Panc1 (cell line): ENCODE data around the gene GULP1.

Experiments used
- SIN3A ChIP-seq: IDR thresholded peaks from 2 replicates; pipeline ENCODE4 v1.6.1; 2012; ENCODE audit warnings: low read depth, mild to moderate bottlenecking, low read length, moderate library complexity, borderline replicate concordance; ENCODE audit not compliant: insufficient read depth
- TCF7L2 ChIP-seq: IDR thresholded peaks from 2 replicates; pipeline ENCODE4 v1.6.1; 2011; ENCODE audit warnings: mild to moderate bottlenecking, low read depth, low read length, inconsistent platforms
- TF ChIP-seq, protein P1 (sequence below): fragments of 450-650 bp; IDR thresholded peaks from 2 replicates; pipeline ENCODE4 v1.5.1; 2017; ENCODE audit warnings: mild to moderate bottlenecking
- TF ChIP-seq, protein P2 (sequence below), 2 experiments: IDR thresholded peaks; 2 replicates each; pipeline ENCODE4 v1.6.1; 2011 to 2012; ENCODE audit warnings: low read depth in 2 of 2, control low read depth in 1 of 2, low read length in 1 of 2, mild to moderate bottlenecking in 1 of 2, moderate library complexity in 1 of 2; ENCODE audit not compliant: insufficient read depth in 1 of 2

DNA sequence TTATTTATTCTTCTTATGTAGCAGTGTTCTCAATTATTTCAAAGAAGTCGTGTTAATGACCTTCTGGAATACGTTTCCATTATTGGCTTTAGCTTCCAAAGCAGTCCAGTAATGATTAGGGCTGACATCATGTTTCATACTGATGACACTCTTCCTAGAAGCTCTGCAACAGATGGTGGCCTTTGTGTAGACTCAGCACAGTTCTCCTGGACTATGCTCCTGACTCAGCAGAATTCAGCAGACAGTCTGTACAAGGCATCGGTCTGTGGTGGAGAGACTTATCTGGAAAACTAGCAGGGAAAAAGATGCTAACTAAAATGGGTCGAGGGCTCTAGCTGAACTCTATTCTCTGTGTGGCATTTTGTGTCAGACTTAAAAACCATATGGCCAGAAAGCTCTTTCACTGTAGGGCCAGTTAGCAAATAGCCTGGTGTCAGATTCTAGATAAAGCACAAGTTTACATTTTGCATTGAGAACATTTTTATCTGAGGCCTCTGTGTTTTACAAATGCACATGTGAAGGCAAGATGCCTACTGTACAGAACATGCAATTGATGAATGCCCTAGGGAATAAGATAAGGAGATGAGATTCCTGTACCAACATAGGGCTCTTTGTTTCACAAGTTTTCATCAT, 35.1 kb downstream of the GULP1 start:
- TF ChIP-seq, protein P1, sequence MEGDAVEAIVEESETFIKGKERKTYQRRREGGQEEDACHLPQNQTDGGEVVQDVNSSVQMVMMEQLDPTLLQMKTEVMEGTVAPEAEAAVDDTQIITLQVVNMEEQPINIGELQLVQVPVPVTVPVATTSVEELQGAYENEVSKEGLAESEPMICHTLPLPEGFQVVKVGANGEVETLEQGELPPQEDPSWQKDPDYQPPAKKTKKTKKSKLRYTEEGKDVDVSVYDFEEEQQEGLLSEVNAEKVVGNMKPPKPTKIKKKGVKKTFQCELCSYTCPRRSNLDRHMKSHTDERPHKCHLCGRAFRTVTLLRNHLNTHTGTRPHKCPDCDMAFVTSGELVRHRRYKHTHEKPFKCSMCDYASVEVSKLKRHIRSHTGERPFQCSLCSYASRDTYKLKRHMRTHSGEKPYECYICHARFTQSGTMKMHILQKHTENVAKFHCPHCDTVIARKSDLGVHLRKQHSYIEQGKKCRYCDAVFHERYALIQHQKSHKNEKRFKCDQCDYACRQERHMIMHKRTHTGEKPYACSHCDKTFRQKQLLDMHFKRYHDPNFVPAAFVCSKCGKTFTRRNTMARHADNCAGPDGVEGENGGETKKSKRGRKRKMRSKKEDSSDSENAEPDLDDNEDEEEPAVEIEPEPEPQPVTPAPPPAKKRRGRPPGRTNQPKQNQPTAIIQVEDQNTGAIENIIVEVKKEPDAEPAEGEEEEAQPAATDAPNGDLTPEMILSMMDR, result no peak
- TF ChIP-seq TCF7L2, result no peak
- TF ChIP-seq SIN3A, result no peak
- TF ChIP-seq, protein P2, sequence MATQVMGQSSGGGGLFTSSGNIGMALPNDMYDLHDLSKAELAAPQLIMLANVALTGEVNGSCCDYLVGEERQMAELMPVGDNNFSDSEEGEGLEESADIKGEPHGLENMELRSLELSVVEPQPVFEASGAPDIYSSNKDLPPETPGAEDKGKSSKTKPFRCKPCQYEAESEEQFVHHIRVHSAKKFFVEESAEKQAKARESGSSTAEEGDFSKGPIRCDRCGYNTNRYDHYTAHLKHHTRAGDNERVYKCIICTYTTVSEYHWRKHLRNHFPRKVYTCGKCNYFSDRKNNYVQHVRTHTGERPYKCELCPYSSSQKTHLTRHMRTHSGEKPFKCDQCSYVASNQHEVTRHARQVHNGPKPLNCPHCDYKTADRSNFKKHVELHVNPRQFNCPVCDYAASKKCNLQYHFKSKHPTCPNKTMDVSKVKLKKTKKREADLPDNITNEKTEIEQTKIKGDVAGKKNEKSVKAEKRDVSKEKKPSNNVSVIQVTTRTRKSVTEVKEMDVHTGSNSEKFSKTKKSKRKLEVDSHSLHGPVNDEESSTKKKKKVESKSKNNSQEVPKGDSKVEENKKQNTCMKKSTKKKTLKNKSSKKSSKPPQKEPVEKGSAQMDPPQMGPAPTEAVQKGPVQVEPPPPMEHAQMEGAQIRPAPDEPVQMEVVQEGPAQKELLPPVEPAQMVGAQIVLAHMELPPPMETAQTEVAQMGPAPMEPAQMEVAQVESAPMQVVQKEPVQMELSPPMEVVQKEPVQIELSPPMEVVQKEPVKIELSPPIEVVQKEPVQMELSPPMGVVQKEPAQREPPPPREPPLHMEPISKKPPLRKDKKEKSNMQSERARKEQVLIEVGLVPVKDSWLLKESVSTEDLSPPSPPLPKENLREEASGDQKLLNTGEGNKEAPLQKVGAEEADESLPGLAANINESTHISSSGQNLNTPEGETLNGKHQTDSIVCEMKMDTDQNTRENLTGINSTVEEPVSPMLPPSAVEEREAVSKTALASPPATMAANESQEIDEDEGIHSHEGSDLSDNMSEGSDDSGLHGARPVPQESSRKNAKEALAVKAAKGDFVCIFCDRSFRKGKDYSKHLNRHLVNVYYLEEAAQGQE (IDR thresholded peaks at IDR 0.05; ENCODE audit: insufficient read depth in 1 of 2, low read depth in 2 of 2, low read length in 1 of 2), result no peak
